Gastroesophageal sphincter (tissue), 3 donors: ENCODE results near the gene PMAIP1.

Experiments
- CTCF ChIP-seq, 4 experiments: fragments of 200-600 bp in 2 of 4; fragments of 450-650 bp in 2 of 4; sonication (generic) in 1 of 4; IDR thresholded peaks; one replicate each; pipeline ENCODE4 v1.5.1; 2017 to 2019; ENCODE audit warnings: antibody characterized with exemption in 4 of 4, mild to moderate bottlenecking in 2 of 4, moderate library complexity in 2 of 4
- EP300 ChIP-seq: sonication (generic); formaldehyde crosslinking; IDR thresholded peaks from one replicate; pipeline ENCODE4 v1.6.1; 2017; ENCODE audit warnings: antibody characterized with exemption, mild to moderate bottlenecking
- POLR2A ChIP-seq, 2 donors: fragments of 450-650 bp; IDR thresholded peaks; one replicate each; pipeline ENCODE4 v1.6.1; 2017; ENCODE audit warnings: antibody characterized with exemption in 2 of 2, mild to moderate bottlenecking in 2 of 2, moderate library complexity in 1 of 2
- POLR2AphosphoS5 ChIP-seq: sonication (generic); formaldehyde crosslinking; IDR thresholded peaks from one replicate; pipeline ENCODE4 v1.6.1; 2017; ENCODE audit warnings: antibody characterized with exemption

- TF ChIP-seq CTCF (IDR thresholded peaks at IDR 0.05), result no peak
- TF ChIP-seq EP300, result no peak
- TF ChIP-seq POLR2AphosphoS5, result no peak
- no peak for TF ChIP-seq POLR2A (IDR thresholded peaks at IDR 0.05)
These were observed 45.7 kb downstream of the PMAIP1 start for GRCh38 chr18:59945544-59945943.
